ENCODE measurements around the gene GNL1.
A peak's percentile ranks its signal among the peaks of the same experiment; 100 is the strongest.
"Not testable (repeated sequence)": the region's sequence is repeated elsewhere in the genome, so short reads cannot be mapped to it uniquely, and the experiment has no call there.

Gene GNL1

DNA sequence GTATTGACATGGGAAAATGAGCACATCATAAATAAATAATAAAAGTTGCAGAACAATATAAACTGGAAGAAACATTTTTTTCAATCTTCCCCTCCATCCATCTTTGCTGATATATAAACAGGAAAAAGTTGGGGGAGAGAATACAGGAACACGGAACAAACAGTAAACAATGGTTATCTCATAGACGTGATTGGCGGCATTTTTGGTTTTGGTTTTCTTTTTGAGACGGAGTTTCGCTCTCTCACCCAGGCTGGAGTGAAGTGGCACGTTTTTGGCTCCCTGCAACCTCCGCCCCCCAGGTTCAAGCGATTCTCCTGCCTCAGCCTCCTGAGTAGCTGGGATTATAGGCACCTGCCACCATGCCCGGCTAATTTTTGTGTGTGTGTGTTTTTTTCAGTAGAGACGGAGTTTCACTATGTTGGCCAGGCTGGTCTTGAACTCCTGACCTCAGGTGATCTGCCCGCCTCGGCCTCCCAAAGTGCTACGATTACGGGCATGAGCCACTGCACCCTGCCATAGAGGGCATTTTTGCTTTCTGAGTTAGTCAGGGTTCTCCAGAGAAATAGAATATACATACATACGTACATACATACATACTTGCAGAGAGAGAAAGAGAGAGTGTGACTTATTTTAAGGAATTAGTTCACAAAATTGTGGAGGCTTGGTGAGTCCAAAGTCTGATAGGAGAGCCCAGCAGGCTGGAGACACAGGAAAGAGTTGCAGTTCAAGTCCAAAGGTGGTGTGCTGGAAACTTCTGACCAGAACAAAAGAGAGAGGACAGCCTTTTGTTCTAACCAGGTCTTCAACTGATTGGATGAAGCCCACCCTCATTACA lies 22.6 kb downstream of the GNL1 start:
- no peak overlapping the region for H3K4me3 ChIP-seq (ENCODE audit: low read length)
- TF ChIP-seq CTCF (conservative IDR thresholded peaks at IDR 0.05; ENCODE audit: low read length): no peak

DNA sequence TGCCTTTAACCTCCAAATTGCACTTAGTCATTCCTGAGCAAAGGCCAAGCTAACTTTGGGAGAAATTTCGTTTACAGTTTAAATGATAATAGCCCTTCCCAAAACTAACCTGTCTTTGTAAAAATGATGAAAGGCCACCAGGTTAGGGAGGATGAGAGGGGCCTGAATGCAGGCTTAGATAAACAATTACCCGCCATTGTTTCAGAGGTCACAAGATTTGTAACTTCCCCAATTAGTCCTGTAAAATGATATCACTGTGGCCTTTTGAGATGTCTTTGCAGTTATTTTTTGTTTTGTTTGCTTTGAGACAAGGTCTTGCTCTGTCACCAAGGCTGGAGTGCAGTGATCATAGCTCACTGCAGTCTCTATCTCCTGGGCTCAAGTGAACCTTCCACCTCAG lies 26.3 kb downstream of the GNL1 start:
- no peak overlapping the region for H3K4me3 ChIP-seq (ENCODE audit: low read length)
- no peak for TF ChIP-seq CTCF (conservative IDR thresholded peaks at IDR 0.05; ENCODE audit: low read length)
- no peak for DNase-seq (ENCODE audit: low read depth)

More for the DNA sequence above, 22.6 kb downstream of the GNL1 start:
- DNase-seq (ENCODE audit: low read depth): no peak

GRCh38 chr6:30529349-30529875 lies 26.9 kb downstream of the GNL1 start:
- DNase-seq (ENCODE audit: low read depth); H3K4me3 ChIP-seq (ENCODE audit: low read length): not testable (repeated sequence)

- not testable (repeated sequence) for H3K4me3 ChIP-seq (ENCODE audit: low read length); DNase-seq (ENCODE audit: low read depth)
Measured at GRCh38 chr6:30526444-30526843, 29.8 kb downstream of the GNL1 start.

GRCh38 chr6:30521952-30522351 lies 34.3 kb downstream of the GNL1 start:
- not testable (repeated sequence) for DNase-seq (ENCODE audit: low read depth); H3K4me3 ChIP-seq (ENCODE audit: low read length)

DNA sequence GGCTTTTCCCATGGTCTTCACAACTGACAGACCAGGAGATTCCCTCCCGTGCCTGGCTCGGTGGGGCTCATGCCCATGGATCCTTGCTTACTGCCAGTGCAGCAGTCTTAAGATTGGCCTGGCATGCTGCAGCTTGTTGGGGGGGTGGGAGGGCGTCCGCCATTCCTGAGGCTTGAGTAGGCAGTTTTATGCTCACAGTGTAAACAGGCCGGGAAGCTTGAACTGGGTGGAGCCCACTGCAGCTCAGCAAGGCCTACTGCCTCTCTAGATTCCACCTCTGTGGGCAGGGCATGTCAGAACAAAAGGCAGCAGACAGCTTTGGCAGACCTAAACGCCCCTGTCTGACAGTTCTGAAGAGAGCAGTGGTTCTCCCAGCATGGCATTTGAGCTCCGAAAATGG lies 35.2 kb downstream of the GNL1 start:
- DNase-seq (ENCODE audit: low read depth): peak; percentile 47
- H3K4me3 ChIP-seq (ENCODE audit: low read length): not testable (repeated sequence)

DNA sequence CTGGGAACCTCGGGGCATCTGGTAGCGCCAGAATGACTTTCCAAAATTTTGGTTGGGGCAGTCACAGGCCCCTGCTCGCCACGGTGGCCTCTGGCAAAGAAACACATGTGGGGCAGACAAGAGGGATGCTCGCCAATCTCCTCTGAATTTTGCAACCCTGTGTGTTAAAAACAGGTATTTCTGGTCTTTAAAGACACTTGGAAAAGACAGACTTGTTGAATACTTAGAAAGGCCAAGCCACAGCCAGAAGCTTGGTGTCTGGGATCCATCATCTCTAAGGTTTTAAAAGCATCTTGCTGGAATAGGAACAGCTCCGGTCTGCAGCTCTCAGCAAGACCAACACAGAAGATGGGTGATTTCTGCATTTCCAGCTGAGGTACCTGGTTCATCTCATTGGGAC lies 35.8 kb downstream of the GNL1 start:
- H3K4me3 ChIP-seq (ENCODE audit: low read length): no peak overlapping the region
- DNase-seq (ENCODE audit: low read depth): no peak
- no peak for TF ChIP-seq CTCF (conservative IDR thresholded peaks at IDR 0.05; ENCODE audit: low read length)

- H3K4me3 ChIP-seq (ENCODE audit: low read length); DNase-seq (ENCODE audit: low read depth): not testable (repeated sequence)
Measured at GRCh38 chr6:30518505-30519145, 37.7 kb downstream of the GNL1 start.

DNA sequence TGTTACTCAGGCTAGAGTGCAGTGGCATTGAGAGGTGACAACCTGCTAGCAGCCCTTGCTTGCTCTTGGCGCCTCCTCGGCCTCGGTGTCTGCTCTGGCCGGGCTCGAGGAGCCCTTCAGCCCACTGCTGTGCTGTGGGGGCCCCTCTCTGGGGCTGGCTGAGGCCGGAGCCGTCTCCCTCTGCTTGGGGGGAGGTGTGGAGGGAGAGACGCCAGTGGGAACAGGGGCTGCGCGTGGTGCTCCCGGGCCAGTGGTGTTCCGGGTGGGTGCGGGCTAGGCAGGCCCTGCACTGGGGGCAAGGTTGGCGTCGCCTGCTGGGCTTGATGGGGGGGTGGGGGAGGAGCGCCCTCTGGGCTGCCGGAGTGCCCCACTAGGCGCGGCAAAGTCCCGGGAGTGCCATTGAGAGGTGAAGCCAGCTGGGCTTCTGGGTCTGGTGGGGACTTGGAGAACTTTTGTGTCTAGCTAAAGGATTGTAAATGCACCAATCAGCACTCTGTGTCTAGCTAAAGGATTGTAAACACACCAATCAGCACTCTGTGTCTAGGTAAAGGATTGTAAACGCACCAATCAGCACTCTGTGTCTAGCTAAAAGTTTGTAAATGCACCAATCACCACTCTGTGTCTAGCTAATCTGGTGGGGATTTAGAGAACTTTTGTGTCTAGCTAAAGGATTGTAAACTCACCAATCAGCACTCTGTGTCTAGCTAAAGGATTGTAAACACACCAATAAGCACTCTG lies 38.4 kb downstream of the GNL1 start:
- DNase-seq (ENCODE audit: low read depth); H3K4me3 ChIP-seq (ENCODE audit: low read length): not testable (repeated sequence)

- peak overlapping the region; percentile 63 for H3K4me3 ChIP-seq (ENCODE audit: low read length)
- DNase-seq (ENCODE audit: low read depth): not testable (repeated sequence)
Measured at GRCh38 chr6:30516754-30517076, 39.6 kb downstream of the GNL1 start.

Data from AG10803 (cell line).